Stimulated activated CD4-positive, alpha-beta T cell treated with anti-CD3 and anti-CD28 coated beads, Interleukin-15, amount 100 ng/mL, for 48 hours (primary cell): ENCODE results near the gene AADAT.
A peak's percentile ranks its signal among the peaks of the same experiment; 100 is the strongest.
"Not testable (repeated sequence)": the region's sequence is repeated elsewhere in the genome, so short reads cannot be mapped to it uniquely, and the experiment has no call there.

Experiments
- DNase-seq, 2 donors: peaks; one replicate each; pipeline ENCODE4 v3.0.0-alpha.2; 2020; ENCODE audit warnings: low read depth in 2 of 2

Gene AADAT

DNA sequence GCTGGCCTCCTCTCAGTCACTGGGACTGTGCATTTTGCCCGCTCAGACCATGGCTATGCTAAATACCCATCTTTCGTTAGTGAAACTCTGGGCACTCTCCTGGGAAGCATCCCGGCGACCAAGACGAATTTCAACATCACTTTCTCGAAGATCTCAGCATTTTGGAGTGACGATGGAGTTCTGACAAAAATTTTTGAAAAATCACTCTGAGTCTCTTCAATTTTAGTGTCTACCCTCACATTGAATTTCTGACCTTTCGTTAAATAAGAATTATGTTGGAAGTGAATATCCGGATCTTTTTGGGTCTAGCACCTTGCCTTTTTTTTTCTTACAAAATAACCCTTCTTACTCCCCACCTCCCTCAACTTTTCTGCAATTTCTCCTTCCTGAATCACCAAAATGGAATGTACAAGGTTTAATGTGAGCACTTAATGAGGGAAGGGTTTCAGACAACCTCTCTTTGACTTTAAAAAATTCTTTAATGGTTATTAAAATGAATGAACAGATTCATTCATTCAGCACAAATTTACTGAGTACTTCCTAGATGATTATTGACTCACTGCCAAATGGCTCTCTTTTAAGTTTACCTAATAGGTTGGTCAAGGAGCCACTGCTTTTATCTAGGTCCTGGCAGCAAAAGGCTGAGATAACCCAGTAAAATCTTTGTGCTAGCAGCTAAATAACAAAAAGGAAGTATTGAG is 746 bp upstream of the AADAT start:
- DNase-seq: no peak

- DNase-seq: no peak
These were observed 485 bp downstream of the AADAT start for GRCh38 chr4:170089274-170089667.

DNA sequence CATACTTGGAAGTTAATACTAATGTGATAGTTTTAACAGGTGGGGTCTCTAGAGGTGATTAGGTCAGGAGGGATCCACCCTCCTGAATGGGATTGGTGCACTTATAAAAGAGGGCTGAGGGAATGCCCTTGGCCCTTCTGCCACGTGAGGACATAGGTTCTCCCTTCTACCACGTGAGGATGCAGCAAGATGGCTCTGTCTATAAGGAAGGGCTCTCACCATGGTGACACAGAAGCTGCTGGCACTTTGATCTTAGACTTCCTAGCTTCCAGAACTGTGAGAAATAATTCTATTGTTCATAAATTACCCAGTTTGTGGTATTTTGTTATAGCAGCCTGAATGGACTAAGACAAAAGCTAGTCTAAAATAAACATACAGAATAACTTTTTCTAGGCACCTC is 1.0 kb downstream of the AADAT start:
- no peak for DNase-seq

DNA sequence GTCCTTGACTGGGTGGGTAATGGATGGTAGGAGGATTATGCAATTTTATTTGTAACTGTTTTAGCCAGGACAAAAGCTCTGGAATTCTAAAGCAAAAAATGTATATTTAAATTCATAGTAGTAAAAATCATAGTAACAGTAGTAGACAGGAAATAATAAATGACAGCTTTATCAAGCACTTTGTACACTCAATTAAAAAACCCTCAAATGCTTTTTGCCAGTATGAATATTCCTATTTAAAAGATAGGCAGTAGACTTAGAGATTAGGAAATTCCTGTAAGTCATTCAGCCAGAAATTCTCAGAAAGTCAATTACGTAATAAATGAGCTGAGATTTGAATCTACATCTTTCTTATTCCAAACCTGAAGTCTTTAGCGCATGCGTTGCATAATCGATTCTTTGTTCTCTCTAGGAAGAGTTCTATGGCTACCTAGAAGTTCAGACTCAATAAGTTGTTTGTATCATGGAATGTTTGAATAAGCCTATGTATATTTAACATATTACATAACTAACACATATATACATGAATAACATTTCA is 2.5 kb downstream of the AADAT start:
- DNase-seq: no peak

- DNase-seq: no peak
These were observed 6.2 kb downstream of the AADAT start for GRCh38 chr4:170083541-170083940.

- DNase-seq: no peak
These were observed 9.3 kb downstream of the AADAT start for GRCh38 chr4:170080496-170080895.

GRCh38 chr4:170079981-170080380 is 9.8 kb downstream of the AADAT start:
- DNase-seq: no peak

- no peak for DNase-seq
These were observed 18.6 kb downstream of the AADAT start for GRCh38 chr4:170071196-170071595.

GRCh38 chr4:170068438-170069128 is 21.2 kb downstream of the AADAT start:
- DNase-seq: no peak

- no peak for DNase-seq
These were observed 30.3 kb downstream of the AADAT start for GRCh38 chr4:170059421-170059820.

GRCh38 chr4:170058826-170059225 is 30.9 kb downstream of the AADAT start:
- DNase-seq: no peak

DNA sequence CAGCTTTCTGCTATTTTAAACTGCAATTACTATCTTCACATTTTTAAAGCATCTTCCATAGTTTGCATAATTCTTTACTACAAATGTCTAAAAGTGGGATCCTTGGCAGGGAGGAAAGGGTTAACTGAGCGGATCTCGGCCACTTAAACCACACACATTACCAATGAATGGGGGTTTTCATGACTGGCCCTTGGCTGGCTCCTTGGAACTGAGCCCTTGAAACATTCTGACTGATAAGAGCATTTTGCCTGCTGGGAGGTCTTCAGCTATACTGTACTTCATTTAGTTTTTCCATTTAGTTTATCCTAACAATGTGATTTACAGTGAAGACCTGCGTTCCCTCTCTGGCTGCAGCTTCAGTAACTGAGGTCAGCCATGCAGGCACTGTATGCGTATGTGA is 31.9 kb downstream of the AADAT start:
- no peak for DNase-seq

- no peak for DNase-seq
These were observed 36.8 kb downstream of the AADAT start for GRCh38 chr4:170052919-170053318.

DNA sequence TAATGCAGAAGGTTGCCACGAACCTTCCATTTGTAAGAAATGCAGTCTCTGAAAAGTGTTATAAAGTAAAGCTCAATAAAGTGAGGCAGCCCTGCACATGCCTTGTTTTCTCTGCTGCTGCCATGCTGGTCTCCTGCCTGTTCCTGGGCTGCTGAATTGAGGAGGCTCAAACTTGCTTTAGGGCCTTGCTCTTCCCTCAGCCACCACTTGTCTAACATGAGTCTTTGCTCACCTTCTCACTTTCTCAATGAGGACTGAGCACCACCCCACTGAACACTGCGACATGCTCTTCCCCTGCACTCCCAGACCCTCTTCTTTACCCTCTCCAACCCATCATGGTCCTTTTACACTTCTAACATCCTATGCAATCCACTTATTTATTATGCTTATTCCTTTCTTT is 38.4 kb downstream of the AADAT start:
- DNase-seq: no peak

DNA sequence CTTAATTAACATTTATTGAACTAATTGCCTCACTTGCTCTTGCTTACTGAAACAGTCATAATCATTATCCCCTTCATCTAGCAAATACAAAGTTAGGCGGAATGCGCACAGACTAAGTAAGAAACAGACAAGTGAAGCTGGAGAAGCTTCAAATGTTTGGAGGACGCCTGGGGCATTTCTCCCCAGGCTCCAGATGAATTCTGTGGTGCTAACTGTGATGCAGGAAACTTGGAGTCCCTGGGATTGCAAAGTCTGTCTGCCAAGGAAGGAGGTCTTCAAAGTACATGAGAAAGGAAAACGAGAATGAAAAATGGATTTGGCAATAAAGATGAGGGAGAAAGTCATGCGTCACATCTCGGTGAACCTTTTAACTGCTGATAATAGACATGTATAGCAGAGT is 40.0 kb downstream of the AADAT start:
- DNase-seq: no peak

- DNase-seq: peak in 1 of 2 donors; percentile 27
These were observed 41.9 kb downstream of the AADAT start for GRCh38 chr4:170047771-170048354.

GRCh38 chr4:170046156-170046555 is 43.6 kb downstream of the AADAT start:
- not testable (repeated sequence) for DNase-seq

DNA sequence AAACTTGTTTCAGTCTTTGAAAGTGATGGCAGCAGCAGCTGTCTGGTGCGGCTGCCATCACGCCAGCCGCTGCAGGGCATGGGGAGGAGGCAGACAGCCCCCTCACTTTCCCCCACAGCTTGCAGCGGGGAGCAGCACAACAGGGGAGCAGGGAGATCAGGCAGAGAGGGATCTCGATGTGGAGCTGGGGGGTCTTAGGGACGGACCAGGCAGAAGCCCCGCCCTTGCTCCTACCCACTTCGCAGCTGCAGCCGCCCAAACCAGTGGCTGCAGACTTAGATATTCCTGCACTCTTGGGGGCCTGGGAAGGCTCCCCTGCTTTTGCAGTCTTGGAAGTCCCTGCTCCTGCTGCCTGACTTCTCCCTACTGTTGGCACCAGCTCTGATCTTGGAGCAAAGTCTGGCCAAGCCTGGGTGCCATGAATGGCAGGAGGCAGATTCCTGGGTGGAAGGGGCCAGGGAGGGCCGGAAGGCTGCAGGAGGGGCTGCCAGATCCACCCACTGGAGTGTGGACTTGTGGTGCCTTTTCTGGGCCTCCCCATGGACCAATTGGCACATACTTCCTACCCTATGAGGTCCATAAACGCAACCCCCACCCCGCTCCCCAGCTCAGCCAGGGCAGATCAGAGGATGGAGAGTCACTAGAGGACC is 49.6 kb downstream of the AADAT start:
- no peak for DNase-seq

GRCh38 chr4:170038769-170039168 is 51.0 kb downstream of the AADAT start:
- DNase-seq: no peak

- DNase-seq: no peak
These were observed 51.5 kb downstream of the AADAT start for GRCh38 chr4:170038232-170038631.

- no peak for DNase-seq
These were observed 52.3 kb downstream of the AADAT start for GRCh38 chr4:170037481-170037880.

- no peak for DNase-seq
These were observed 53.9 kb downstream of the AADAT start for GRCh38 chr4:170035845-170036244.
